Endothelial cell of umbilical vein (primary cell): ENCODE measurements around the gene SOX10. TPM values are rescaled to one million over a fixed set of nuclear protein-coding genes. Genes with fewer than 3 reads are reported as not detected.

Experiments
- BruUV-seq: library from RNA; stranded (reverse); fragments of 400-500 nt; replicated peaks from 2 replicates; lab custom pipeline; 2021; lab: Mats Ljungman, UMichigan
- CTCF ChIA-PET: fragments of 300-600, 350-600 bp; sonication (Branson Sonifier 250); formaldehyde crosslinking; loops from one replicate; lab custom pipeline; 2021; ENCODE audit warnings: antibody characterized with exemption, inconsistent platforms; lab: Charles Lee
- POLR2A ChIA-PET: fragments of 300-600, 350-600 bp; sonication (Branson Sonifier 250); formaldehyde crosslinking; loops from one replicate; lab custom pipeline; 2021; ENCODE audit warnings: antibody characterized with exemption, inconsistent platforms; lab: Charles Lee
- DNase-seq: peaks from one replicate; pipeline ENCODE4 v3.0.0-alpha.2; 2011; ENCODE audit warnings: low read depth, low spot score
- FAIRE-seq: peaks from 2 replicates; lab custom pipeline; 2011; peaks lifted over from hg19 to GRCh38; lab: Jason Lieb, UNC
- H2AFZ ChIP-seq: 2 replicates; pipeline ENCODE4 v1.6.0; 2012; ENCODE audit warnings: low read depth, low read length, control low read depth, inconsistent platforms
- H3K27ac ChIP-seq: 2 replicates; pipeline ENCODE4 v1.5.1; 2011; ENCODE audit warnings: low read depth, mild to moderate bottlenecking, control low read depth, low read length, moderate library complexity; ENCODE audit not compliant: insufficient read depth
- H3K27me3 ChIP-seq, 2 experiments: 2 replicates each; pipeline versions ENCODE4 v1.6.0 to v1.6.1; 2011; ENCODE audit warnings: low read length in 2 of 2, mixed read lengths in 1 of 2; ENCODE audit not compliant: control insufficient read depth in 2 of 2, insufficient read depth in 2 of 2
- H3K36me3 ChIP-seq, 2 experiments: 2 replicates in 1 of 2; 3 replicates in 1 of 2; pipeline ENCODE4 v1.5.1; 2011; ENCODE audit warnings: low read length in 2 of 2, mild to moderate bottlenecking in 1 of 2, moderate library complexity in 1 of 2; ENCODE audit not compliant: control insufficient read depth in 2 of 2, insufficient read depth in 2 of 2; ENCODE audit errors: extremely low read depth in 1 of 2
- H3K4me1 ChIP-seq: 3 replicates; pipeline ENCODE4 v1.5.1; 2011; ENCODE audit warnings: mild to moderate bottlenecking, low read length; ENCODE audit not compliant: control insufficient read depth, insufficient read depth; ENCODE audit errors: extremely low read depth
- H3K4me2 ChIP-seq: 2 replicates; pipeline ENCODE4 v1.6.1; 2011; ENCODE audit warnings: low read length, control low read depth, mixed read lengths; ENCODE audit not compliant: insufficient read depth
- H3K4me3 ChIP-seq, 3 experiments: fragments of 200-600 bp in 1 of 3; sonication (generic), shearing (Covaris generic) in 1 of 3; replicated peaks in 1 of 3; 2 replicates each; pipeline ENCODE4 v1.5.1; 2011 to 2016; ENCODE audit warnings: control low read depth in 3 of 3, low read length in 3 of 3, mild to moderate bottlenecking in 2 of 3, inconsistent platforms in 1 of 3, low read depth in 1 of 3, moderate library complexity in 1 of 3; ENCODE audit not compliant: insufficient read depth in 1 of 3
- H3K79me2 ChIP-seq: 2 replicates; pipeline ENCODE4 v1.6.0; 2012; ENCODE audit warnings: low read length, inconsistent platforms; ENCODE audit not compliant: control insufficient read depth, insufficient read depth
- H3K9ac ChIP-seq: replicated peaks from 2 replicates; pipeline ENCODE3; 2011; ENCODE audit warnings: low read length, control low read depth; ENCODE audit not compliant: insufficient read depth; ENCODE audit errors: extremely low read depth
- H3K9me1 ChIP-seq: replicated peaks from 3 replicates; pipeline ENCODE4 v1.6.0; 2011; ENCODE audit warnings: mild to moderate bottlenecking, low read length; ENCODE audit not compliant: control insufficient read depth, insufficient read depth; ENCODE audit errors: extremely low read depth
- H3K9me3 ChIP-seq: replicated peaks from 2 replicates; pipeline ENCODE4 v1.5.1; 2012; ENCODE audit warnings: low read length, inconsistent platforms; ENCODE audit not compliant: control insufficient read depth, insufficient read depth
- H4K20me1 ChIP-seq: replicated peaks from 2 replicates; pipeline ENCODE3; 2011; ENCODE audit warnings: mild to moderate bottlenecking, low read length; ENCODE audit not compliant: control insufficient read depth, insufficient read depth; ENCODE audit errors: extremely low read depth
- EZH2 ChIP-seq: IDR thresholded peaks from 2 replicates; pipeline ENCODE4 v1.6.1; 2012; ENCODE audit warnings: borderline replicate concordance, low read depth, mild to moderate bottlenecking, moderate library complexity, low read length, inconsistent platforms; ENCODE audit not compliant: severe bottlenecking
- FOS ChIP-seq: IDR thresholded peaks from 2 replicates; pipeline ENCODE4 v1.6.1; 2011; ENCODE audit warnings: mild to moderate bottlenecking, low read length, moderate library complexity, borderline replicate concordance; ENCODE audit not compliant: insufficient read depth
- GATA2 ChIP-seq: IDR thresholded peaks from 2 replicates; pipeline ENCODE4 v1.7.0; 2011; ENCODE audit warnings: low read depth, mild to moderate bottlenecking, moderate library complexity, mixed read lengths, low read length; ENCODE audit not compliant: insufficient read length, insufficient read depth
- JUN ChIP-seq: IDR thresholded peaks from 2 replicates; pipeline ENCODE4 v1.6.1; 2011; ENCODE audit warnings: borderline replicate concordance, low read depth; ENCODE audit not compliant: insufficient read length, insufficient read depth
- MYC ChIP-seq: IDR thresholded peaks from one replicate; pipeline ENCODE4 v1.6.1; 2011; ENCODE audit warnings: mild to moderate bottlenecking, low read depth, low read length
- POLR2A ChIP-seq: IDR thresholded peaks from 2 replicates; pipeline ENCODE4 v1.6.1; 2012; ENCODE audit warnings: low read depth, mild to moderate bottlenecking, control low read depth, low read length
- POLR2AphosphoS5 ChIP-seq: IDR thresholded peaks from 2 replicates; pipeline ENCODE4 v1.6.1; 2012; ENCODE audit warnings: low read depth, mild to moderate bottlenecking, control low read depth, low read length, moderate library complexity; ENCODE audit not compliant: insufficient read depth
- dilution Hi-C: fragments of 300-500 bp; cut with MboI; formaldehyde crosslinking; loops from one replicate; pipeline ENCODE4 v1.15.0; 2019; ENCODE audit warnings: low sequenced_read_pairs; ENCODE audit not compliant: extremely low pct_ligation_motif_present
- intact Hi-C: fragments of 100-400 bp; cut with micrococcal nuclease; formaldehyde crosslinking; loops from one replicate; pipeline ENCODE4 v1.10.0; 2022
- polyA plus RNA-seq, 4 experiments: library from polyadenylated mRNA; depleted of rRNA in 3 of 4; stranded (reverse) in 3 of 4; unstranded in 1 of 4; fragments of >200 nt; gene quantifications; 2 replicates each; pipeline versions ENCODE4 v1.2.1 to v1.2.3, GENCODE V29; 2011 to 2012; ENCODE audit warnings: missing spikeins in 1 of 4
- total RNA-seq: library from RNA; stranded (reverse); gene quantifications from 2 replicates; pipeline ENCODE4 v1.2.3, GENCODE V29; 2021
- TF ChIP-seq, protein P1 (sequence below), 2 donors: IDR thresholded peaks; 1 replicate in 1 of 2; 2 replicates in 1 of 2; pipeline ENCODE4 v1.5.1; 2011; ENCODE audit warnings: low read length in 2 of 2, mild to moderate bottlenecking in 2 of 2, moderate library complexity in 2 of 2, control low read depth in 1 of 2, inconsistent platforms in 1 of 2, low read depth in 1 of 2; ENCODE audit not compliant: insufficient read depth in 1 of 2; ENCODE audit errors: extremely low read depth in 1 of 2
- TF ChIP-seq, protein P2 (sequence below): IDR thresholded peaks from 2 replicates; pipeline ENCODE4 v1.6.1; 2011; ENCODE audit not compliant: insufficient read depth, insufficient read length

Gene SOX10
- total and polyA plus RNA-seq, 2 donors (not counting 3 experiments of a cell fraction or from before 2014, with no cell fraction given): not detected

DNA sequence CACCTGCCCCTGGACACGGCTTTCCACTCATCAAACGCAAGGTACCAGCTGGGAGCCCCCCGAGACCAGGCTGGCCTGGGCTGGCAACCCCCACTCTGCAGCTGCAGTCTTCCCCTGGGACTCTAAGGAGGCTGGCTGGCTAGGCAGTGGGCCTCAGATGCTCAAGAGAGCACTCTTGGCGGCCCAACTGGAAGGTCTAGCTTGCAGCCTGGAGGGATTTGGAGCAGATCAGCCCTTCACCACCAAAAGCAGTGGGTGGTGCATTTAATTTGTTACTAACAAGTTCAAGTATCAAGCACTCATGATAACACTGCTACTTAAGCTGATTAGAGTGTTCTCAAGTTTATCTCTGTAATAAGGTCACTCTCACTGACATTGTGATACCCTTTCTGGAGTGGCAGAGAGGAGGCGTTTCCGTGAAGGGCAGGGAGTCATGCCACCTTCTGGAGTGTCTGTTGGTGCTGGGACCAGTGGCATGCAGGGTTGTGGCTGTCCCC, 52.4 kb downstream of the SOX10 start:
- H3K27ac ChIP-seq: no peak overlapping the region
- no peak overlapping the region for H2AFZ ChIP-seq
- no peak for FAIRE-seq
- H3K4me3 ChIP-seq: no peak overlapping the region
- no TSS peak for BruUV-seq
- TF ChIP-seq MYC (no peak), POLR2AphosphoS5 (no peak), POLR2A (no peak), GATA2 (no peak), FOS (no peak), JUN (no peak), EZH2 (no peak)
- TF ChIP-seq, protein P1, sequence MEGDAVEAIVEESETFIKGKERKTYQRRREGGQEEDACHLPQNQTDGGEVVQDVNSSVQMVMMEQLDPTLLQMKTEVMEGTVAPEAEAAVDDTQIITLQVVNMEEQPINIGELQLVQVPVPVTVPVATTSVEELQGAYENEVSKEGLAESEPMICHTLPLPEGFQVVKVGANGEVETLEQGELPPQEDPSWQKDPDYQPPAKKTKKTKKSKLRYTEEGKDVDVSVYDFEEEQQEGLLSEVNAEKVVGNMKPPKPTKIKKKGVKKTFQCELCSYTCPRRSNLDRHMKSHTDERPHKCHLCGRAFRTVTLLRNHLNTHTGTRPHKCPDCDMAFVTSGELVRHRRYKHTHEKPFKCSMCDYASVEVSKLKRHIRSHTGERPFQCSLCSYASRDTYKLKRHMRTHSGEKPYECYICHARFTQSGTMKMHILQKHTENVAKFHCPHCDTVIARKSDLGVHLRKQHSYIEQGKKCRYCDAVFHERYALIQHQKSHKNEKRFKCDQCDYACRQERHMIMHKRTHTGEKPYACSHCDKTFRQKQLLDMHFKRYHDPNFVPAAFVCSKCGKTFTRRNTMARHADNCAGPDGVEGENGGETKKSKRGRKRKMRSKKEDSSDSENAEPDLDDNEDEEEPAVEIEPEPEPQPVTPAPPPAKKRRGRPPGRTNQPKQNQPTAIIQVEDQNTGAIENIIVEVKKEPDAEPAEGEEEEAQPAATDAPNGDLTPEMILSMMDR (IDR thresholded peaks at IDR 0.05; ENCODE audit: extremely low read depth in 1 of 2, insufficient read depth in 1 of 2, low read depth in 1 of 2, low read length in 2 of 2): no peak
- TF ChIP-seq, protein P2, sequence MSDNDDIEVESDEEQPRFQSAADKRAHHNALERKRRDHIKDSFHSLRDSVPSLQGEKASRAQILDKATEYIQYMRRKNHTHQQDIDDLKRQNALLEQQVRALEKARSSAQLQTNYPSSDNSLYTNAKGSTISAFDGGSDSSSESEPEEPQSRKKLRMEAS: no peak
- H3K9me1 ChIP-seq: no peaks in the 10 kb centered on the region
- peaks cover 29% of the 10 kb centered on the region for H3K4me1 ChIP-seq
- no peak for DNase-seq
- dilution Hi-C loops: no loop called here
- no peaks in the 10 kb centered on the region for H3K27me3 ChIP-seq
- intact Hi-C loops: no loop called here
- ChIA-PET CTCF (interaction anchor here (1.1 to 4.7 kb wide), 6 partner anchors 12 to 114 kb away, joined by 4 to 48 read pairs (median 6); partner anchors contain the start of gene MICALL1), POLR2A (no interaction called here)
- no peaks in the 10 kb centered on the region for H3K9me3 ChIP-seq
- H3K4me2 ChIP-seq: no peak overlapping the region
- H3K79me2 ChIP-seq: no peaks in the 10 kb centered on the region
- H4K20me1 ChIP-seq: no peaks in the 10 kb centered on the region
- H3K36me3 ChIP-seq: peaks cover 0 to 26% of the 10 kb centered on the region in 2 experiments
- no peak overlapping the region for H3K9ac ChIP-seq
